GM20000 (cell line): ENCODE data around the gene RRP1.

ENCODE experiments used
- DNase-seq: peaks from one replicate; pipeline ENCODE4 v3.0.0; 2012; ENCODE audit warnings: low spot score
- CTCF ChIP-seq: IDR thresholded peaks from 2 replicates; pipeline ENCODE4 v1.5.1; 2012; ENCODE audit warnings: mild to moderate bottlenecking, control low read depth; ENCODE audit errors: extremely low read depth, missing control alignments

The RRP1 gene

GRCh38 chr21:43789276-43790009, at the start of gene RRP1:
RRP1 (plus strand) TSS chr21:43789577; CDS start chr21:43789630, 53 bp downstream.
- peak; percentile 100 for TF ChIP-seq CTCF

GRCh38 chr21:43739621-43740435, 49.5 kb upstream of the RRP1 start:
- TF ChIP-seq CTCF = no peak
- DNase-seq = no peak

More at GRCh38 chr21:43789276-43790009, at the start of gene RRP1:
- DNase-seq = peak; percentile 99

- DNase-seq = no peak
- TF ChIP-seq CTCF = no peak
Observed at GRCh38 chr21:43740497-43741156, 48.8 kb upstream of the RRP1 start.

GRCh38 chr21:43741423-43742096, 47.8 kb upstream of the RRP1 start:
- no peak for TF ChIP-seq CTCF
- DNase-seq = no peak

- no peak for DNase-seq
- TF ChIP-seq CTCF = no peak
Observed at GRCh38 chr21:43743947-43744346, 45.4 kb upstream of the RRP1 start.

GRCh38 chr21:43744725-43745124, 44.7 kb upstream of the RRP1 start:
- TF ChIP-seq CTCF = no peak
- no peak for DNase-seq
